Measurements from ENCODE around the gene TM9SF1.
"Not testable (repeated sequence)": the region's sequence is repeated elsewhere in the genome, so short reads cannot be mapped to it uniquely, and the experiment has no call there.

Gene TM9SF1

DNA sequence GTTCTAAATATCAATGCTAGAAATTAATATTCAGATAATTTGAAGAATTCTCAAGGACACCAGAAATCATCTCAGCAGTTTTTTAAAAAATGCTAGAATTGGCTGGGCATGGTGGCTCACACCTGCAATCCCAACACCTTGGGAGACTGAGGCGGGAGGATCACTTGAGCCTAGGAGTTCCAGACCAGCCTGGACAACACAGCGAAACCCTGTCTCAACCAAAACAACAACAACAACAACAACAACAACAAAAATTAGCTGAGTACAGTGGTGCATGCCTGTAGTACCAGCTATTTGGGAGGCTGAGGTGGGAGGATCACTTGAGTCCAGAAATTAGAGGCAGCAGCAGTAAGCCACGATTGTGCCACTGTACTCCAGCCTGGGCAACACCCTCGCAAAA, 23.8 kb upstream of the TM9SF1 start:
- DNase-seq (ENCODE audit: low read depth) = no peak
- no peak overlapping the region for H3K4me3 ChIP-seq (ENCODE audit: low read length)
- no peak for TF ChIP-seq CTCF (conservative IDR thresholded peaks at IDR 0.05; ENCODE audit: low read length)

DNA sequence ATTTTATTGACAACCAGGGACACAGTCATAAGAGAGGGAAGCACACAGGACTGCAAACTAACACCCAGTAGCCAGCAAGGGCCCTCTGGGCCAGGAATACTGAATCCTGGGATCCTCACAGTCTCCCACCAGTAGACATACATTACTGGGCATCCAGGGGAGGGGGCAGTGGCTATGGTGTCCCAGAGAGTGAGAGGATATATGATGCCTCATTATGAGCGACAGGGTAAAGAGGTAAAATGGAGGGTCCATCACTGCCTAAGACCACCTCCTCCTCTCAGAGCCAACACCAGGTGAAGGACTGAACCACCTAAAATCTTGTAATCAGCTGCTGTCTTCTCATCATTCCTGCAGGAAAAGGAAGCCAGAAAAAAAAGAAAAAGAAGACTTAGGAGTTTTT, 21.6 kb upstream of the TM9SF1 start:
- H3K4me3 ChIP-seq (ENCODE audit: low read length); DNase-seq (ENCODE audit: low read depth): not testable (repeated sequence)

DNA sequence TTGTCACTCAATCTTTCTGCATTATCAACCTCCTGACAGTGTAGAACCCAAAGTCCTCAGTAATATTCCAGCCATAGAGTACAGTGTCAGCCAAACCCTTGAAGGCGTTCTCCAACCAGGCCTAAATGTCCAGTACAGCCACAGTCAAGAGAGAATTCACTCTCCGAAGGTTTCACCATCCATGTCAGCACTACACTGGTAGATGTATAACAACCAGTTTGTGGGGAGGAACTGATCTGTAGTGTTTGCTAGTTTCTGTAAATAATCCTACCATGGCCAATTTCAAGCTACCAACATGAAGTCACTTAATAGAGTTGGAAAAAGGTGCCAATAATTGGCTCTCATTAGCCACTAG, 21.1 kb upstream of the TM9SF1 start:
- no peak for TF ChIP-seq CTCF (conservative IDR thresholded peaks at IDR 0.05; ENCODE audit: low read length)
- no peak for DNase-seq (ENCODE audit: low read depth)
- H3K4me3 ChIP-seq (ENCODE audit: low read length) = peak overlapping the region; percentile 94

DNA sequence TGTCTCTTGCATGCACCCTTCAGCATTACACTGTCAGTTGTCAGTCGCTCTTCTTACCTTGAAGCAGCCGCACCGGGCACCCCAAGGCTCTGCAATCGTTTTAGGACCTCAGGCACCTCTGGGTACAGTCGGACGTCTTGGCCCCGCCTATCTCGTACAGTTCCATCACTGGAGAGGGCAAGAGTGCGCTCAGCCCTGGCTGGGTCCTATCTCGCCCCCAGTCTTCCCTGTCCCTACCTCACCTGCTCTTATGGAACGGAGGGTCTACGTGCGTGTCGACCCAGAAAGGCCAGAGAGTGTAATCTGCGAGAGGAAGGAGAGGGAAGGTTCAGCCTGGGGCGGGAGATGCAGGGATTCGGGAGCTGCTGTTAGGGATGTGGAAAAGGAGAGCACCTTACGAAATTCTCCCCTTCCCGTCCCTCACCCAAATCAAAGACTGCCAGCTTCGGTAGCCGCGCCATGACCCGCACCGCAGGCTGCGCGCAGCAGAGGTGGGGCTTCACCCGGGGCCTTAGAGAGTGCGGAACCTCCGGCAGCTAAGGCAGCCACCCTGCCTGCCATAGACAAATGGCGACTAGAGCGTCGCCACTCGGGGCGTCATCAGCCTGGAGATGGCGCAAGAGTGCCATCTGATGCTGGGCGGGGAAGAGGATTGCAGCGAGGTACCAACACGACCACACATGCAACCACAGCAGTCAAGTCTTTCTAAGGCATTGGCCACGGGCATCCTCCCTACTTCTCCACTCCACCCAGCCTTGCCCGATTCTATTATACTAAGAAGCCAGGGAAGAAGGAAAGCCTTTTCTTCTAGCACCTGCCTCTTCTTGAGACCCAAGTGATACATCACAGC, 20.5 kb upstream of the TM9SF1 start, which contains the start of gene MDP1:
Gene MDP1 (minus strand): TSS at position 572 of the 850 bp plus-strand sequence. CDS start 111 bp downstream, at position 461.
- peak within 1 kb of the TSS; percentile 94 for H3K4me3 ChIP-seq (ENCODE audit: low read length)
- TF ChIP-seq CTCF (conservative IDR thresholded peaks at IDR 0.05; ENCODE audit: low read length) = peak; percentile 54
- peak; percentile 86 for DNase-seq (ENCODE audit: low read depth)

DNA sequence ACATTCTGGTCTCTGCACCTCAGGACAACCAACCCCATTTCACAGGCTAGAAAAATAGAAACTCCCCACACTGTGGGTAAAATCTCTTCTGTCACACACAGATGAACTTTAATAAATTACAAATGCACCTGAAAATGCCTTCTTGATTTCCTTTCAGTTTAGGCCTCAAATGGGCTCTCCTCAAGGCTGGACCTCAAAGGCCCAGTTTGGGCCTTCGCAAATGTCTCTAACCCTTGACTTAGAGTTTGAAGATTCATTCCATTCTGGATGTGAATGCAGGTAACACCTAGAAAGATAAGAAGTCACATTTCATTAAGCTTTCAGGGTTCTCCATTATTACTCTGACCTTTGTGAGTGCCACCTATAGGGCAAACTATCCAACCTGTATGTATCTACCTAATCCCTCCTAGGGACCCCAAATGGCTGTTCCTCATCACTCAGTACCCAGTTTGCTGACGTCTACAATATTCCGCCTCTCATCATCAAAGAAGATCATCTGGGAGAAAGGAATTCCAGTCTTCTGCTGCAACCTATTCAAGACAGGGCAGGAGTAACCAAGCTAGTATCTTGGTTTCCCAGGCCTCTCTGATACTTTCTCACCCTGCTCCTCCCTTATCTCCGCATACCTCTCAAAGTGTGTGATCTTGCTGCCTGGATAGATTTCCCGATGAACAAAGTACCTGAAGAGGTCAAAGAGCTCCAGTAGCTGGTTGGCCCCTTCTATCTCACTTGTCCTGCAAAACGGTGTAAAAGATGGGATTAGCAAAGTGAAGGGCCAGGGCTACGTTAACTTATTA, 18.8 kb upstream of the TM9SF1 start:
- DNase-seq (ENCODE audit: low read depth) = no peak
- H3K4me3 ChIP-seq (ENCODE audit: low read length) = peak overlapping the region; percentile 88
- no peak for TF ChIP-seq CTCF (conservative IDR thresholded peaks at IDR 0.05; ENCODE audit: low read length)

DNA sequence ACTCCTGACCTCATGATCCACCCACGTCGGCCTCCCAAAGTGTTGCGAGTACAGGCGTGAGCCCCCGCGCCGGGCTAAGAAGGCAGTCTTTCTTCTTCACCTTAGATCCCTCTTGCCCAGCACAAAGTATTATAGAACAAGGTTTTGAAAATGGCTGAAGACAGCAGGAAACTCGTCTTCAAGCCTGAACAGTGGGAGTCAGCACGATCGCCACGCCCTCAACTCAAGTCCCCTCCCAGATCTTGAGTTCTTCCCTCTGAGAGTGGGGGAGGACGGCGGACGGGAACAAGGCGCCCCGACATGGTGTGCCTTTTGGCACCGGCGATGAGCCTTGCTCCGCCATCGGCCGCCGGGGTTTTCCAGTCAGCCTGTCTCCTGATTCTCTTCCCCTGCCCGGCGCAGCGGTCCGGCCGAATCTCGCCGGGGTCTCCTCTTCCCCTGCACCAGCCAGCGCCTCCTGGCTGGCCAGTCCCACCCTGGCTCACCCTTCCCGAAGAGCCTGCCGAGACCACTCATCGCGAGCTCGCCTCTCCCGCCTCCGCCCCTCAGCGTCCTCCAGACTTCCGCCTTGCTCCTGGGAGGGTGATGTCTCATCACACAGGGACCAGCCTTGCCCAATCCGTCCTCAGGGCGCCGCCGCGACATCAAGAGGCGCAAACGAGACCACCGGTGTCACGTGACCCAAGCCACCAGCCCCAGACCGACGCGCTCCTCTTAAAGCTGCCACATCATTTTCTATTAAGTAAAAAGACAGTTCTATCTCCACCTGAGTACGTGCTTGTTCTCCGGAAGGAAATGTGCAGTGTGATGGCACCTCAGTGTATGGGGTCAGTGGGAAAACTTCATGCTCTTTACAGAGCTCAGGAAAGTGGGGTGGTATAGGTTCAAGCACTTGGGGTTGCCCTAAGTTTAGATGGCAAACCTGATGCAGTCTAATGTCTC, 18.0 kb upstream of the TM9SF1 start, which contains the start of gene CHMP4A:
Gene CHMP4A (minus strand): TSS at position 565 of the 942 bp plus-strand sequence. CDS start 49 bp downstream, at position 516.
- H3K4me3 ChIP-seq (ENCODE audit: low read length) = peak within 1 kb of the TSS; percentile 88
- peak; percentile 98 for DNase-seq (ENCODE audit: low read depth)
- TF ChIP-seq CTCF (conservative IDR thresholded peaks at IDR 0.05; ENCODE audit: low read length) = peak; percentile 19; the same call in 1 of the 2 replicates

- no peak for DNase-seq (ENCODE audit: low read depth)
- no peak for TF ChIP-seq CTCF (conservative IDR thresholded peaks at IDR 0.05; ENCODE audit: low read length)
- H3K4me3 ChIP-seq (ENCODE audit: low read length) = no peak overlapping the region
Observed at GRCh38 chr14:24211311-24211710, 16.1 kb upstream of the TM9SF1 start.
